Sigmoid colon (tissue), 7 donors: ENCODE measurements around the gene GDF10. TPM values are rescaled to one million over a fixed set of nuclear protein-coding genes. Genes with fewer than 3 reads are reported as not detected.

Experiments
- DNase-seq: peaks from one replicate; pipeline ENCODE4 v3.0.0-alpha.2; 2019
- H3K27ac ChIP-seq, 4 donors: fragments of 200-600 bp; sonication (generic); one replicate each; pipeline ENCODE4 v1.5.1; 2016 to 2019; ENCODE audit warnings: mild to moderate bottlenecking in 1 of 4
- H3K27me3 ChIP-seq, 3 donors: fragments of 200-600 bp; sonication (generic); one replicate each; pipeline ENCODE4 v1.5.1; 2019; ENCODE audit warnings: mild to moderate bottlenecking in 1 of 3
- H3K36me3 ChIP-seq, 4 donors: fragments of 200-600 bp; sonication (generic); one replicate each; pipeline ENCODE4 v1.5.1; 2016 to 2019
- H3K4me1 ChIP-seq, 4 donors: fragments of 200-600 bp; sonication (generic); one replicate each; pipeline ENCODE4 v1.5.1; 2017 to 2019
- H3K4me3 ChIP-seq, 4 donors: fragments of 200-600 bp; sonication (generic); one replicate each; pipeline ENCODE4 v1.5.1; 2017 to 2019; ENCODE audit warnings: mild to moderate bottlenecking in 2 of 4, moderate library complexity in 1 of 4
- H3K9me3 ChIP-seq, 4 donors: fragments of 200-600 bp in 3 of 4; sonication (generic) in 3 of 4; one replicate each; pipeline versions ENCODE4 v1.5.1 to v1.6.1; 2013 to 2019
- CTCF ChIP-seq, 4 experiments: fragments of 450-650 bp in 3 of 4; fragments of 200-600 bp in 1 of 4; IDR thresholded peaks; one replicate each; pipeline ENCODE4 v1.5.1; 2016 to 2019; ENCODE audit warnings: antibody characterized with exemption in 4 of 4, mild to moderate bottlenecking in 3 of 4, moderate library complexity in 2 of 4
- EP300 ChIP-seq, 4 donors: sonication (generic); formaldehyde crosslinking; IDR thresholded peaks; one replicate each; pipeline ENCODE4 v1.6.1; 2017; ENCODE audit warnings: antibody characterized with exemption in 4 of 4
- POLR2A ChIP-seq, 2 donors: fragments of 450-650 bp; IDR thresholded peaks; one replicate each; pipeline ENCODE4 v1.6.1; 2016; ENCODE audit warnings: antibody characterized with exemption in 2 of 2, mild to moderate bottlenecking in 2 of 2, moderate library complexity in 2 of 2
- POLR2AphosphoS5 ChIP-seq, 4 donors: sonication (generic); formaldehyde crosslinking; IDR thresholded peaks; one replicate each; pipeline ENCODE4 v1.6.1; 2017; ENCODE audit warnings: antibody characterized with exemption in 4 of 4
- WGBS, 2 donors: extraction: QIAGEN DNeasy Blood & Tissue Kit; methylation state at CpG; one replicate each; pipeline ENCODE4 v1.1.7; 2013; 5-methylcytosine and 5-hydroxymethylcytosine counted together
- intact Hi-C: fragments of 100-400 bp; cut with DNase I; formaldehyde crosslinking; loops from one replicate; pipeline ENCODE4 v1.15.1; 2023
- polyA plus RNA-seq, 3 donors: library from polyadenylated mRNA; stranded (reverse); fragments of 200-250 nt; gene quantifications; one replicate each; pipeline ENCODE4 v1.2.3, GENCODE V29; 2013
- total RNA-seq, 4 donors: library from RNA; depleted of rRNA; stranded (reverse); fragments of >200 nt; gene quantifications; one replicate each; pipeline ENCODE4 v1.1.0, GENCODE V29; 2016
- donor health status: healthy with polysubstance abuse.
- donor health status: Bipolar disorder and iron deficiency.
- donor health status: healthy.

GDF10 gene
- total and polyA plus RNA-seq, 7 donors = 0.67 to 11.9 (median 4.4) TPM; not detected in 2

- no peak overlapping the region for H3K27ac ChIP-seq
- H3K4me1 ChIP-seq = no peaks in the 10 kb centered on the region
- intact Hi-C loops = no loop called here
- H3K9me3 ChIP-seq = no peaks in the 10 kb centered on the region
- WGBS, 2 donors = 95% methylated on average over 30 of the region's 30 CpGs
- DNase-seq = no peak
- no peaks in the 10 kb centered on the region for H3K27me3 ChIP-seq
- no peak for TF ChIP-seq POLR2A (IDR thresholded peaks at IDR 0.05)
- no peak for TF ChIP-seq EP300 (IDR thresholded peaks at IDR 0.05)
- TF ChIP-seq POLR2AphosphoS5 (IDR thresholded peaks at IDR 0.05) = no peak
- TF ChIP-seq CTCF (IDR thresholded peaks at IDR 0.05) = no peak
- H3K4me3 ChIP-seq = no peak overlapping the region
- no peaks in the 10 kb centered on the region for H3K36me3 ChIP-seq
Measured at GRCh38 chr10:47325303-47326291, 25.6 kb downstream of the GDF10 start.

- Histone ChIP-seq H3K4me3 (no peak overlapping the region), H3K27me3 (no peaks in the 10 kb centered on the region), H3K36me3 (no peaks in the 10 kb centered on the region), H3K4me1 (no peaks in the 10 kb centered on the region), H3K9me3 (no peaks in the 10 kb centered on the region), H3K27ac (no peak overlapping the region)
- WGBS, 2 donors = 65 to 76% methylated on average over 5 of the region's 5 CpGs
- intact Hi-C loops = no loop called here
- no peak for TF ChIP-seq POLR2AphosphoS5 (IDR thresholded peaks at IDR 0.05)
- TF ChIP-seq CTCF (IDR thresholded peaks at IDR 0.05) = no peak
- TF ChIP-seq POLR2A (IDR thresholded peaks at IDR 0.05) = no peak
- TF ChIP-seq EP300 (IDR thresholded peaks at IDR 0.05) = no peak
- no peak for DNase-seq
Measured at GRCh38 chr10:47326306-47326926, 26.4 kb downstream of the GDF10 start.

- Histone ChIP-seq H3K9me3 (no peaks in the 10 kb centered on the region), H3K27ac (no peak overlapping the region), H3K4me1 (no peaks in the 10 kb centered on the region), H3K4me3 (no peak overlapping the region), H3K36me3 (no peaks in the 10 kb centered on the region), H3K27me3 (no peaks in the 10 kb centered on the region)
- TF ChIP-seq CTCF (IDR thresholded peaks at IDR 0.05) = no peak
- no peak for TF ChIP-seq POLR2A (IDR thresholded peaks at IDR 0.05)
- TF ChIP-seq POLR2AphosphoS5 (IDR thresholded peaks at IDR 0.05) = no peak
- no peak for TF ChIP-seq EP300 (IDR thresholded peaks at IDR 0.05)
- 88 to 91% methylated on average over 11 of the region's 11 CpGs for WGBS, 2 donors
- intact Hi-C loops = no loop called here
- no peak for DNase-seq
Measured at GRCh38 chr10:47326927-47327330, 26.9 kb downstream of the GDF10 start.

- no peaks in the 10 kb centered on the region for H3K9me3 ChIP-seq
- H3K4me1 ChIP-seq = no peaks in the 10 kb centered on the region
- no peak for TF ChIP-seq EP300 (IDR thresholded peaks at IDR 0.05)
- no peak for TF ChIP-seq POLR2A (IDR thresholded peaks at IDR 0.05)
- no peak for TF ChIP-seq CTCF (IDR thresholded peaks at IDR 0.05)
- no peak for TF ChIP-seq POLR2AphosphoS5 (IDR thresholded peaks at IDR 0.05)
- no peak for DNase-seq
- intact Hi-C loops = no loop called here
- no peaks in the 10 kb centered on the region for H3K36me3 ChIP-seq
- H3K27ac ChIP-seq = no peak overlapping the region
- no peaks in the 10 kb centered on the region for H3K27me3 ChIP-seq
- 83 to 91% methylated on average over 4 of the region's 4 CpGs for WGBS, 2 donors
- no peak overlapping the region for H3K4me3 ChIP-seq
Measured at GRCh38 chr10:47329855-47330254, 29.9 kb downstream of the GDF10 start.
